Measurements from ENCODE around the gene ARHGEF17.

Gene ARHGEF17

GRCh38 chr11:73288192-73288872 is 19.7 kb upstream of the ARHGEF17 start:
- no peak for ATAC-seq
- no peak for TF ChIP-seq ISL1 (CRISPR knock-in tag; IDR thresholded peaks at IDR 0.05)
- no peak for TF ChIP-seq TCF4 (CRISPR knock-in tag; IDR thresholded peaks at IDR 0.05; ENCODE audit: borderline replicate concordance)
- no peak for TF ChIP-seq ESRRG (CRISPR knock-in tag; IDR thresholded peaks at IDR 0.05)
- TF ChIP-seq PATZ1 (CRISPR knock-in tag; IDR thresholded peaks at IDR 0.05; ENCODE audit: borderline replicate concordance): no peak
- no peak for TF ChIP-seq ZFP3 (CRISPR knock-in tag; IDR thresholded peaks at IDR 0.05)
- no peak for TF ChIP-seq ZFP30 (CRISPR knock-in tag; IDR thresholded peaks at IDR 0.05)
- no peak for TF ChIP-seq CREB5 (CRISPR knock-in tag; IDR thresholded peaks at IDR 0.05; ENCODE audit: low read depth)
- no peak for TF ChIP-seq ZC3H10 (CRISPR knock-in tag; IDR thresholded peaks at IDR 0.05)
- no peak for TF ChIP-seq CSDC2 (CRISPR knock-in tag; IDR thresholded peaks at IDR 0.05)
- no peak for TF ChIP-seq OSR1 (CRISPR knock-in tag; IDR thresholded peaks at IDR 0.05)
- no peak for TF ChIP-seq PPARA (CRISPR knock-in tag; IDR thresholded peaks at IDR 0.05; ENCODE audit: borderline replicate concordance)
- TF ChIP-seq POU6F1 (CRISPR knock-in tag; IDR thresholded peaks at IDR 0.05; ENCODE audit: borderline replicate concordance, low read depth): no peak
- no peak for TF ChIP-seq SNAI2 (CRISPR knock-in tag; IDR thresholded peaks at IDR 0.05)
- TF ChIP-seq ZNF70 (CRISPR knock-in tag; IDR thresholded peaks at IDR 0.05): no peak
- no peak for TF ChIP-seq BACH2 (CRISPR knock-in tag; IDR thresholded peaks at IDR 0.05; ENCODE audit: borderline replicate concordance)
- TF ChIP-seq RARB (CRISPR knock-in tag; IDR thresholded peaks at IDR 0.05): no peak
- TF ChIP-seq TOX (CRISPR knock-in tag; IDR thresholded peaks at IDR 0.05; ENCODE audit: borderline replicate concordance): no peak
- no peak for TF ChIP-seq TSHZ2 (CRISPR knock-in tag; IDR thresholded peaks at IDR 0.05)

GRCh38 chr11:73288873-73289707 is 19.0 kb upstream of the ARHGEF17 start:
- TF ChIP-seq TOX (CRISPR knock-in tag; IDR thresholded peaks at IDR 0.05; ENCODE audit: borderline replicate concordance) (no peak), ESRRG (CRISPR knock-in tag; IDR thresholded peaks at IDR 0.05) (no peak), PATZ1 (CRISPR knock-in tag; IDR thresholded peaks at IDR 0.05; ENCODE audit: borderline replicate concordance) (0 out of 2 replicates have a peak, but pooled peaks have one; percentile 27), ZFP30 (CRISPR knock-in tag; IDR thresholded peaks at IDR 0.05) (no peak)
- ATAC-seq: peak; percentile 86

- ATAC-seq: no peak
- TF ChIP-seq TOX (CRISPR knock-in tag; IDR thresholded peaks at IDR 0.05; ENCODE audit: borderline replicate concordance) (no peak), ZFP30 (CRISPR knock-in tag; IDR thresholded peaks at IDR 0.05) (no peak), ZNF8 (CRISPR knock-in tag; IDR thresholded peaks at IDR 0.05) (no peak), TCF4 (CRISPR knock-in tag; IDR thresholded peaks at IDR 0.05; ENCODE audit: borderline replicate concordance) (no peak), POU6F1 (CRISPR knock-in tag; IDR thresholded peaks at IDR 0.05; ENCODE audit: borderline replicate concordance, low read depth) (no peak), OSR1 (CRISPR knock-in tag; IDR thresholded peaks at IDR 0.05) (no peak), BACH2 (CRISPR knock-in tag; IDR thresholded peaks at IDR 0.05; ENCODE audit: borderline replicate concordance) (no peak), SNAI2 (CRISPR knock-in tag; IDR thresholded peaks at IDR 0.05) (no peak), ZNF70 (CRISPR knock-in tag; IDR thresholded peaks at IDR 0.05) (no peak), ESRRG (CRISPR knock-in tag; IDR thresholded peaks at IDR 0.05) (no peak)
These were observed 17.5 kb upstream of the ARHGEF17 start for GRCh38 chr11:73290536-73290935.

All from SK-N-SH treated with all-trans-retinoic acid at 6 μM for 48 hours (cell line).